IPS-18c (cell line): ENCODE measurements around the gene POGK.
"Not testable (repeated sequence)": the region's sequence is repeated elsewhere in the genome, so short reads cannot be mapped to it uniquely, and the experiment has no call there.

ENCODE experiments used
- H3K4me3 ChIP-seq: 2 replicates; pipeline ENCODE4 v1.7.0; 2013; ENCODE audit warnings: low read depth, mild to moderate bottlenecking, low read length, moderate library complexity; ENCODE audit not compliant: insufficient read depth
- H3K9me3 ChIP-seq: one replicate; pipeline ENCODE4 v1.6.1; 2013; ENCODE audit warnings: mild to moderate bottlenecking, low read length, moderate library complexity; ENCODE audit not compliant: control insufficient read depth, insufficient read depth

The POGK gene, protein sequence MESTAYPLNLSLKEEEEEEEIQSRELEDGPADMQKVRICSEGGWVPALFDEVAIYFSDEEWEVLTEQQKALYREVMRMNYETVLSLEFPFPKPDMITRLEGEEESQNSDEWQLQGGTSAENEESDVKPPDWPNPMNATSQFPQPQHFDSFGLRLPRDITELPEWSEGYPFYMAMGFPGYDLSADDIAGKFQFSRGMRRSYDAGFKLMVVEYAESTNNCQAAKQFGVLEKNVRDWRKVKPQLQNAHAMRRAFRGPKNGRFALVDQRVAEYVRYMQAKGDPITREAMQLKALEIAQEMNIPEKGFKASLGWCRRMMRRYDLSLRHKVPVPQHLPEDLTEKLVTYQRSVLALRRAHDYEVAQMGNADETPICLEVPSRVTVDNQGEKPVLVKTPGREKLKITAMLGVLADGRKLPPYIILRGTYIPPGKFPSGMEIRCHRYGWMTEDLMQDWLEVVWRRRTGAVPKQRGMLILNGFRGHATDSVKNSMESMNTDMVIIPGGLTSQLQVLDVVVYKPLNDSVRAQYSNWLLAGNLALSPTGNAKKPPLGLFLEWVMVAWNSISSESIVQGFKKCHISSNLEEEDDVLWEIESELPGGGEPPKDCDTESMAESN

DNA sequence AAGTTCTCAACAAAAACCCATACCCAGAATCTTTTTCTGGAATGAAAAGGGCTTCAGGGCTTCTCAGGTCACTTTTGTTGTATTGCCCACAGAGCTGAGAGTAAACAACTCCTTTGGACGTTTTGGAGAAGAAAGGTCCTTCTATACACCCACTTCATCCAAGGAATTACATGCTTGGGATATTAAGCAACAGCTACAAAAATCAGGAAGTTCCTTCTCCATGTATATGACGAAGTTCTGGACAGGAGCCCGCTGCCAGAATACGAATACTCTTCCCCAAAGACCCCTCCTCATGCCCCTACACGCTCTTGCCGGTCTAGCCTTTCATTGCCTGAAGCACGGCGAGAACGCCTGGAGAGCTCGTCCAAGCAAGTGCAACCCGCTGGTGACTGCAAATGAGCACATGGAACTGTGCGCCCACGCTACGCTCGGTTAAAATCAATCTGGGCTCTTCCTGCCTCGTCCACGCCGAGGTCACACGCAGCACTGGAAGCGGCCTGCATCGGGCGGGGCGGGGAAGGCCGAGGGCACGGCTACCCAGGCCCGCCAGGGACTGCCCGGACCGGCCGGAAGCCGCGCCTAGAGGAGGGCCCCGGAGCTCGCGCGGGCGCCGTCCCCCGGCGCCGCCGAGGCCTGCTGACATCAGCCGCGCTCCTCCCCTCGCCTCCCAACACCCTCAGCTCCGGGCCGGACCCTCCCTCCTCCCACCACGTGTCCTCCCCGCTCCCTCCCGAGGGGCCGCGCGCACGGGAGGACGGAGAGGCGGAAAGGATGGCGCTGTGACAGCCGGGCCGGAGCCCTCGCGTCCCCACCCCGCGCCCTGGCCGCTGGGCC is at the start of gene POGK:
Gene POGK (plus strand): TSS at position 710 of the 834 bp plus-strand sequence. CDS start 1,482 bp downstream, outside the sequence.
- H3K9me3 ChIP-seq: no peaks in the 10 kb centered on the region

GRCh38 chr1:166796620-166797236 is 42.5 kb upstream of the POGK start:
- no peak overlapping the region for H3K4me3 ChIP-seq

More for the DNA sequence above, at the start of gene POGK:
- H3K4me3 ChIP-seq: peak within 1 kb of the TSS; percentile 77

GRCh38 chr1:166808952-166809351 is 30.3 kb upstream of the POGK start:
- H3K9me3 ChIP-seq: peaks cover 2% of the 10 kb centered on the region
- H3K4me3 ChIP-seq: no peak overlapping the region

More at GRCh38 chr1:166796620-166797236, 42.5 kb upstream of the POGK start:
- peaks cover 2% of the 10 kb centered on the region for H3K9me3 ChIP-seq

- H3K9me3 ChIP-seq: peaks cover 2% of the 10 kb centered on the region
- H3K4me3 ChIP-seq: no peak overlapping the region
Measured at GRCh38 chr1:166811691-166812090, 27.6 kb upstream of the POGK start.

- Histone ChIP-seq H3K4me3 (no peak overlapping the region), H3K9me3 (peaks cover 2% of the 10 kb centered on the region)
Measured at GRCh38 chr1:166813508-166814223, 25.6 kb upstream of the POGK start.

- H3K9me3 ChIP-seq: peaks cover 2% of the 10 kb centered on the region
- no peak overlapping the region for H3K4me3 ChIP-seq
Measured at GRCh38 chr1:166814611-166815010, 24.7 kb upstream of the POGK start.

GRCh38 chr1:166819974-166820373 is 19.3 kb upstream of the POGK start:
- Histone ChIP-seq H3K9me3 (peaks cover 2% of the 10 kb centered on the region), H3K4me3 (no peak overlapping the region)

- Histone ChIP-seq H3K9me3 (peaks cover 2% of the 10 kb centered on the region), H3K4me3 (no peak overlapping the region)
Measured at GRCh38 chr1:166822385-166822784, 16.9 kb upstream of the POGK start.

GRCh38 chr1:166827426-166827825 is 11.8 kb upstream of the POGK start:
- peaks cover 10% of the 10 kb centered on the region for H3K9me3 ChIP-seq
- H3K4me3 ChIP-seq: no peak overlapping the region

- not testable (repeated sequence) for H3K9me3 ChIP-seq, H3K4me3 ChIP-seq
Measured at GRCh38 chr1:166829762-166830161, 9.5 kb upstream of the POGK start.

GRCh38 chr1:166836733-166837132 is 2.5 kb upstream of the POGK start:
- Histone ChIP-seq H3K9me3 (peaks cover 2% of the 10 kb centered on the region), H3K4me3 (no peak overlapping the region)

DNA sequence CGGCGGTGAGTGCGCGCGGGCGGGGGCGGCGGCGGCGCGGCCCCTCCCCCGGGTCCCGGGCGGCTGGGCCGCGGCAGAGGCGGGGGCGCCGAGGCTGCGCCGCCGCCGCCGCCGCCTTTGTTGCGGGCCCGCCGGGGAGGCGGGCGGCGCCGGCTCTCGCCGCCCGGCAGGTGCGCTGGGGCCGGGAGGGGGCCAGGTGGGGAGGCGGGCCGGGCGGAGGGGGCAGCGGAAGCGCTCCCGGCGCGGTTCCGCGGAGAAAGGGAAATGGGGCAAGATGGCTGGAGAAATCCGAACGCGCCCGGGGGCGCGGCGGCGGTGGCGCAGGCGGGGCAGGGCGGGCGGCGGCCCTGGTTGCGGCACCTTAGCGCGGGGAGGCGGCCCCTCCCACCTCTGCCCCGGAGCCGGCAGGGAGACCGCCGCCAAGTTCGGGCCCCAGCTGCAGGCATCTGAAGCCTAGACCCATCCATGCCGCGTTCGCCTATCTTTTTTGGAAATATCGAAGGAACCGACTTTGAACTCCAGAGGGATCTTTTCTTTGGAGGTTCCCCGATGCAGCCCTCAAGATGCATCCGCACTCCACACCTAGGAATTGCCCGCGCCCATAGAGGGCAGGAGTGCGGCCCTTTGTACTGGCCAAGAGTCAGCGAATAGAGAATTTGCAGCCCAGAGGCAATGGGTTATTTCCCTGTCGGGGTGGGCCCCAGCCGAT is 479 bp downstream of the POGK start:
- H3K4me3 ChIP-seq: peak overlapping the region; percentile 77
- H3K9me3 ChIP-seq: no peaks in the 10 kb centered on the region

- Histone ChIP-seq H3K9me3 (no peaks in the 10 kb centered on the region), H3K4me3 (peak overlapping the region; percentile 76)
Measured at GRCh38 chr1:166840309-166841274, 1.3 kb downstream of the POGK start.

DNA sequence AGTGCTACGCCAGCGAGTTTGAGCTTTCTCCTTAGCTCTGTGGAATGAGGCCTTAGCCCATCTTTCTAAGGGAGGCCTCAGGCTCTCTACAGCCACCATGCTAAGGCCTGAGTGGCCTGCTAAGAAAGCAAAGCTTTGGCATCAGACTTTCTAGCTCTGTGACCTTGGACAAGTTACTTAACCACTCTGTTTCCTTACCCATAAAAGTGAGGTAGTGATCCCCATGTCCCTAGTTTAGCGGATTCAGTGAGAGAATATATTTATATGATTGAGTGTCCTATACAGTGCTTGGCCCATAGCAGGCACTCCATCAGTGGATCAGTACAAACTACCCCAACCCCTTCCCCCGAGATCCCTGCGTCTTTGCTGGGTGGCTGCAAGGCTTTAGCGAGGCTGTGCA is 4.0 kb downstream of the POGK start:
- no peak overlapping the region for H3K4me3 ChIP-seq
- no peaks in the 10 kb centered on the region for H3K9me3 ChIP-seq
